K562 (cell line): ENCODE results near the gene CAST. TPM values are rescaled to one million over a fixed set of nuclear protein-coding genes. Genes with fewer than 3 reads are reported as not detected.

Experiments
- ARID1B ChIP-seq: fragments of 450-650 bp; IDR thresholded peaks from 2 replicates; pipeline ENCODE4 v1.6.1; 2016; ENCODE audit warnings: antibody characterized with exemption, mild to moderate bottlenecking, inconsistent platforms
- BDP1 ChIP-seq: IDR thresholded peaks from 3 replicates; pipeline ENCODE4 v1.6.1; 2011; ENCODE audit not compliant: insufficient read length, insufficient read depth
- CEBPG ChIP-seq, 3 experiments: fragments of 200-800 bp in 1 of 3; sonication (Bioruptor generic) in 1 of 3; sonication (generic) in 1 of 3; formaldehyde crosslinking in 1 of 3; IDR thresholded peaks in 2 of 3; conservative IDR thresholded peaks in 1 of 3; 2 replicates each; pipeline versions ENCODE4 v1.6.1 to v1.8.0; 2016 to 2022; ENCODE audit warnings: missing compliant biosample characterization in 2 of 3, missing genetic modification characterization in 2 of 3, mild to moderate bottlenecking in 1 of 3, missing genetic modification reagents in 1 of 3
- MAZ ChIP-seq, 2 experiments: fragments of 450-650 bp in 1 of 2; sonication (generic) in 1 of 2; formaldehyde crosslinking; IDR thresholded peaks in 1 of 2; conservative IDR thresholded peaks in 1 of 2; 2 replicates each; pipeline versions ENCODE4 v1.4.0 to v1.5.0; 2020; ENCODE audit warnings: mild to moderate bottlenecking in 1 of 2, missing genetic modification reagents in 1 of 2
- ZNF699 ChIP-seq: fragments of 250-450 bp; sonication (Bioruptor Pico); IDR thresholded peaks from 2 replicates; pipeline ENCODE4 v1.8.0; 2021; ENCODE audit warnings: mild to moderate bottlenecking, moderate library complexity; ENCODE audit not compliant: insufficient replicate concordance
- polyA plus RNA-seq, 8 experiments: library from polyadenylated mRNA; depleted of rRNA in 4 of 8; stranded (reverse) in 5 of 8; unstranded in 3 of 8; fragments of >200 nt; fragmentation: Nextera tagmentation in 2 of 8; fragmentation: Illumina TruSeq in 1 of 8; extraction: Ambion mirVana in 2 of 8; extraction: Trizol in 1 of 8; gene quantifications; 2 replicates each; pipeline versions ENCODE4 v1.2.1 to v1.2.3, GENCODE V29; 2011 to 2014; ENCODE audit warnings: inconsistent platforms in 1 of 8, missing spikeins in 1 of 8
- total RNA-seq, 7 experiments: library from RNA; depleted of rRNA in 6 of 7; stranded (reverse); fragments of >200 nt in 6 of 7; fragmentation: Illumina TruSeq in 2 of 7; extraction: Trizol in 2 of 7; gene quantifications; 2 replicates each; pipeline versions ENCODE4 v1.2.1 to v1.2.3, GENCODE V29; 2011 to 2021; ENCODE audit warnings: low replicate concordance in 1 of 7
- TF ChIP-seq, protein P1 (sequence below), 2 experiments: fragments of 450-650 bp in 1 of 2; sonication (generic) in 1 of 2; formaldehyde crosslinking in 1 of 2; IDR thresholded peaks; 2 replicates each; pipeline versions ENCODE4 v1.7.1 to v1.9.0; 2016 to 2022; ENCODE audit warnings: inconsistent platforms in 1 of 2, mild to moderate bottlenecking in 1 of 2, missing genetic modification reagents in 1 of 2
- TF ChIP-seq, protein P2 (sequence below): fragments of 250-450 bp; sonication (Bioruptor Pico); IDR thresholded peaks from 2 replicates; pipeline ENCODE4 v1.8.0; 2022; ENCODE audit warnings: moderate library complexity, mild to moderate bottlenecking, inconsistent platforms
- TF ChIP-seq, protein P3 (sequence below): fragments of 250-450 bp; sonication (Bioruptor Pico); IDR thresholded peaks from 2 replicates; pipeline ENCODE4 v1.4.0; 2020; ENCODE audit warnings: mild to moderate bottlenecking, moderate library complexity
- TF ChIP-seq, protein P4 (sequence below): sonication (generic); formaldehyde crosslinking; IDR thresholded peaks from 2 replicates; pipeline ENCODE4 v1.8.1; 2022; ENCODE audit warnings: missing genetic modification reagents

The CAST gene
- total and polyA plus RNA-seq, 9 of the 15 experiments (the other 6 are each of a cell fraction or from before 2014, with no cell fraction given), result 55.5 to 136 (median 86.1) TPM

DNA sequence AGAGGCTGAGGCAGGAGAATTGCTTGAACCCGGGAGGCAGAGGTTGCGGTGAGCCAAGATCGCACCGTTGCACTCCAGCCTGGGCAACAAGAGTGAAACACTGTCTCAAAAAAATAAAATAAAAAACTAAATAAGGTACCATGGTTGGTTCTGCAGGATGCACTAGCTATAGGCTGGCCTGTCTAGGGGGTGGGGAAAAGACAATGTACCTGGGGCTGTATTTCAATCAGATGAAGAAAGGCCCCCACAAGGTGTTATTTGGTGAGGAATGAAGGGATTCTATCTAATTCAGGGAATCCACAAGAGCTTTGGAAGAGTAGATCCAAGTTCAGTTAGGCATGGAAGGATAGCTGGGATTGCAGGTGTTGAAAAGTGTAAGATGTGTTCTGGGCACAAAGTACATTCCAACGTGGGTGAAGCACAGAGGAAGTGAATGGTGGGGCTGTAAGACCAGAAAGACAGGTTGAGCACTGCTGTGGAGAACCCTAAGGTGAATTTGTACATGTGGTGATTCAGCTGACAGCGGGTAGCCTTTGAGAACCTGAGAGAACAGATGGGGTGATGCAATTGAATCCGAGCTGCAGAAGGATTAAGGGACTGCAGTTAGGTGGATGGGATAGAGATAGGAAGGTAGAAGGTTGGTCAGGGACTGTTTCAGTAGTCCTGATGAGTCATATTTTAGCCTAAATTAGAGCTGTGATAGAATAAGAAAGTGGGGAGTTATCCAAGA is 71.8 kb downstream of the CAST start (continued):
- TF ChIP-seq, protein P1, sequence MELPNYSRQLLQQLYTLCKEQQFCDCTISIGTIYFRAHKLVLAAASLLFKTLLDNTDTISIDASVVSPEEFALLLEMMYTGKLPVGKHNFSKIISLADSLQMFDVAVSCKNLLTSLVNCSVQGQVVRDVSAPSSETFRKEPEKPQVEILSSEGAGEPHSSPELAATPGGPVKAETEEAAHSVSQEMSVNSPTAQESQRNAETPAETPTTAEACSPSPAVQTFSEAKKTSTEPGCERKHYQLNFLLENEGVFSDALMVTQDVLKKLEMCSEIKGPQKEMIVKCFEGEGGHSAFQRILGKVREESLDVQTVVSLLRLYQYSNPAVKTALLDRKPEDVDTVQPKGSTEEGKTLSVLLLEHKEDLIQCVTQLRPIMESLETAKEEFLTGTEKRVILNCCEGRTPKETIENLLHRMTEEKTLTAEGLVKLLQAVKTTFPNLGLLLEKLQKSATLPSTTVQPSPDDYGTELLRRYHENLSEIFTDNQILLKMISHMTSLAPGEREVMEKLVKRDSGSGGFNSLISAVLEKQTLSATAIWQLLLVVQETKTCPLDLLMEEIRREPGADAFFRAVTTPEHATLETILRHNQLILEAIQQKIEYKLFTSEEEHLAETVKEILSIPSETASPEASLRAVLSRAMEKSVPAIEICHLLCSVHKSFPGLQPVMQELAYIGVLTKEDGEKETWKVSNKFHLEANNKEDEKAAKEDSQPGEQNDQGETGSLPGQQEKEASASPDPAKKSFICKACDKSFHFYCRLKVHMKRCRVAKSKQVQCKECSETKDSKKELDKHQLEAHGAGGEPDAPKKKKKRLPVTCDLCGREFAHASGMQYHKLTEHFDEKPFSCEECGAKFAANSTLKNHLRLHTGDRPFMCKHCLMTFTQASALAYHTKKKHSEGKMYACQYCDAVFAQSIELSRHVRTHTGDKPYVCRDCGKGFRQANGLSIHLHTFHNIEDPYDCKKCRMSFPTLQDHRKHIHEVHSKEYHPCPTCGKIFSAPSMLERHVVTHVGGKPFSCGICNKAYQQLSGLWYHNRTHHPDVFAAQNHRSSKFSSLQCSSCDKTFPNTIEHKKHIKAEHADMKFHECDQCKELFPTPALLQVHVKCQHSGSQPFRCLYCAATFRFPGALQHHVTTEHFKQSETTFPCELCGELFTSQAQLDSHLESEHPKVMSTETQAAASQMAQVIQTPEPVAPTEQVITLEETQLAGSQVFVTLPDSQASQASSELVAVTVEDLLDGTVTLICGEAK (IDR thresholded peaks at IDR 0.05), result no peak
- TF ChIP-seq, protein P1 (CRISPR knock-in tag; IDR thresholded peaks at IDR 0.05), result no peak
- TF ChIP-seq CEBPG (CRISPR knock-in tag; IDR thresholded peaks at IDR 0.05) (peak; percentile 74; the same call in 1 of the 2 replicates), CEBPG (tag; conservative IDR thresholded peaks at IDR 0.05 in 1 of 2, IDR thresholded peaks at IDR 0.05 in 1 of 2) (peak; percentile 26 to 87; a peak in 3 of 4 replicates), BDP1 (no peak), ZNF699 (CRISPR knock-in tag) (no peak), ARID1B (no peak), MAZ (CRISPR knock-in tag; conservative IDR thresholded peaks at IDR 0.05 in 1 of 2, IDR thresholded peaks at IDR 0.05 in 1 of 2) (no peak)
- TF ChIP-seq, protein P2, sequence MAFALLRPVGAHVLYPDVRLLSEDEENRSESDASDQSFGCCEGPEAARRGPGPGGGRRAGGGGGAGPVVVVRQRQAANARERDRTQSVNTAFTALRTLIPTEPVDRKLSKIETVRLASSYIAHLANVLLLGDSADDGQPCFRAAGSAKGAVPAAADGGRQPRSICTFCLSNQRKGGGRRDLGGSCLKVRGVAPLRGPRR, result no peak
- TF ChIP-seq, protein P3, sequence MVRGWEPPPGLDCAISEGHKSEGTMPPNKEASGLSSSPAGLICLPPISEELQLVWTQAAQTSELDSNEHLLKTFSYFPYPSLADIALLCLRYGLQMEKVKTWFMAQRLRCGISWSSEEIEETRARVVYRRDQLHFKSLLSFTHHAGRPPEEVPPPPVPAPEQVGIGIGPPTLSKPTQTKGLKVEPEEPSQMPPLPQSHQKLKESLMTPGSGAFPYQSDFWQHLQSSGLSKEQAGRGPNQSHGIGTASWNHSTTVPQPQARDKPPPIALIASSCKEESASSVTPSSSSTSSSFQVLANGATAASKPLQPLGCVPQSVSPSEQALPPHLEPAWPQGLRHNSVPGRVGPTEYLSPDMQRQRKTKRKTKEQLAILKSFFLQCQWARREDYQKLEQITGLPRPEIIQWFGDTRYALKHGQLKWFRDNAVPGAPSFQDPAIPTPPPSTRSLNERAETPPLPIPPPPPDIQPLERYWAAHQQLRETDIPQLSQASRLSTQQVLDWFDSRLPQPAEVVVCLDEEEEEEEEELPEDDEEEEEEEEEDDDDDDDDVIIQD, result no peak
- TF ChIP-seq, protein P4, sequence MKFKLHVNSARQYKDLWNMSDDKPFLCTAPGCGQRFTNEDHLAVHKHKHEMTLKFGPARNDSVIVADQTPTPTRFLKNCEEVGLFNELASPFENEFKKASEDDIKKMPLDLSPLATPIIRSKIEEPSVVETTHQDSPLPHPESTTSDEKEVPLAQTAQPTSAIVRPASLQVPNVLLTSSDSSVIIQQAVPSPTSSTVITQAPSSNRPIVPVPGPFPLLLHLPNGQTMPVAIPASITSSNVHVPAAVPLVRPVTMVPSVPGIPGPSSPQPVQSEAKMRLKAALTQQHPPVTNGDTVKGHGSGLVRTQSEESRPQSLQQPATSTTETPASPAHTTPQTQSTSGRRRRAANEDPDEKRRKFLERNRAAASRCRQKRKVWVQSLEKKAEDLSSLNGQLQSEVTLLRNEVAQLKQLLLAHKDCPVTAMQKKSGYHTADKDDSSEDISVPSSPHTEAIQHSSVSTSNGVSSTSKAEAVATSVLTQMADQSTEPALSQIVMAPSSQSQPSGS (CRISPR knock-in tag), result no peak
